ENCODE results near the gene CXorf51A. TPM values are rescaled to one million over a fixed set of nuclear protein-coding genes. Genes with fewer than 3 reads are reported as not detected.
"Not testable (repeated sequence)": the region's sequence is repeated elsewhere in the genome, so short reads cannot be mapped to it uniquely, and the experiment has no call there.

CXorf51A gene
- not detected for total RNA-seq

DNA sequence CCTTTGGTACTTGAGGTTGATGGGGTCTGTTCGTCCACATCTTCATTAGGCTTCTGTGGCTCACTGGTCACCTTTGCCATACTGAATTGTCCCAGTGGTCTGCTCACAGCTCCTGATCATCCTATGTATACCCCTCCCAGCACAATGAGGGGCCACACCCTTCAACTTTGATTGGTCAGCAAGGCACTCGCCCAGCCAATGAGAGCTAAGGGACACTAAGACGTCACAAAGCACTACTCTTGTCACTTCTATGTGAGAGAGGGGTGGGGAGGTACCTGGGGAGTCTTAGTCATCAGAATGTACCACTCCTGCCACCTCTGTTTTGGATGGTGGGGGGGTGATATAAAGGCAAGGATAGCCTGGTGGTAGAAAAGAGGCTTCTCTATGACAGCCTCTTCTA, at the start of gene CXorf51A:
TSS of gene CXorf51A (minus strand) at position 101 of the 400 bp plus-strand sequence. CDS start at position 80, 21 bp downstream.
- not testable (repeated sequence) for ATAC-seq, H3K27ac ChIP-seq, H3K4me1 ChIP-seq, H3K27me3 ChIP-seq, H3K36me3 ChIP-seq, H3K4me3 ChIP-seq, H3K9me3 ChIP-seq
- WGBS, 2 donors (ENCODE audit: low coverage in 1 of 2), result no CpG with 5 or more reads among the region's 3 CpGs

DNA sequence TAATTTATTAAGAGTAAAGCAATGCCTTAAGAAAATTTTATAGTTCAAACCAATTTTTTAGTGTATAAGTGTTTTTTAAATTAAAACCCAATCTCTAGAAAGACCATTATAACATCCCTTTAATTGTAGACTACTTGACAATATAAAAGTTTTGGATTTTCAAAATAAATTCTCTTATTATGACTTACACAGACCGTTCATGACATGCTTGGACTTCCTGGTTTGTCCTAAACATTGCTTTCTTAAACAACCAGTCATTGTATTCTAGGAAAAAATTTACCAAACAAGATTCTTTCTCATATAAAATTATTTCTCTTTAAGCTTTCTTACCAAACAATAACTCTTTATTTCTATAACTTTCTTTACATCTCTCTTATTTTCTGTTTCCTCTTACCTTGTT, 49.0 kb upstream of the CXorf51A start:
- TF ChIP-seq POLR2AphosphoS5 (IDR thresholded peaks at IDR 0.05), result no peak
- TF ChIP-seq, protein P1, sequence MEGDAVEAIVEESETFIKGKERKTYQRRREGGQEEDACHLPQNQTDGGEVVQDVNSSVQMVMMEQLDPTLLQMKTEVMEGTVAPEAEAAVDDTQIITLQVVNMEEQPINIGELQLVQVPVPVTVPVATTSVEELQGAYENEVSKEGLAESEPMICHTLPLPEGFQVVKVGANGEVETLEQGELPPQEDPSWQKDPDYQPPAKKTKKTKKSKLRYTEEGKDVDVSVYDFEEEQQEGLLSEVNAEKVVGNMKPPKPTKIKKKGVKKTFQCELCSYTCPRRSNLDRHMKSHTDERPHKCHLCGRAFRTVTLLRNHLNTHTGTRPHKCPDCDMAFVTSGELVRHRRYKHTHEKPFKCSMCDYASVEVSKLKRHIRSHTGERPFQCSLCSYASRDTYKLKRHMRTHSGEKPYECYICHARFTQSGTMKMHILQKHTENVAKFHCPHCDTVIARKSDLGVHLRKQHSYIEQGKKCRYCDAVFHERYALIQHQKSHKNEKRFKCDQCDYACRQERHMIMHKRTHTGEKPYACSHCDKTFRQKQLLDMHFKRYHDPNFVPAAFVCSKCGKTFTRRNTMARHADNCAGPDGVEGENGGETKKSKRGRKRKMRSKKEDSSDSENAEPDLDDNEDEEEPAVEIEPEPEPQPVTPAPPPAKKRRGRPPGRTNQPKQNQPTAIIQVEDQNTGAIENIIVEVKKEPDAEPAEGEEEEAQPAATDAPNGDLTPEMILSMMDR (IDR thresholded peaks at IDR 0.05), result no peak
- no peak for TF ChIP-seq EP300 (IDR thresholded peaks at IDR 0.05)
- no peak for TF ChIP-seq POLR2A (IDR thresholded peaks at IDR 0.05)
- no peak overlapping the region for H3K4me3 ChIP-seq
- 0 to 8% methylated on average over 1 of the region's 1 CpG for WGBS, 2 donors (ENCODE audit: low coverage in 1 of 2)
- H3K36me3 ChIP-seq, result no peaks in the 10 kb centered on the region
- no peaks in the 10 kb centered on the region for H3K9me3 ChIP-seq
- H3K27ac ChIP-seq, result no peak overlapping the region
- H3K4me1 ChIP-seq, result no peaks in the 10 kb centered on the region
- no peaks in the 10 kb centered on the region for H3K27me3 ChIP-seq
- ATAC-seq, result no peak

DNA sequence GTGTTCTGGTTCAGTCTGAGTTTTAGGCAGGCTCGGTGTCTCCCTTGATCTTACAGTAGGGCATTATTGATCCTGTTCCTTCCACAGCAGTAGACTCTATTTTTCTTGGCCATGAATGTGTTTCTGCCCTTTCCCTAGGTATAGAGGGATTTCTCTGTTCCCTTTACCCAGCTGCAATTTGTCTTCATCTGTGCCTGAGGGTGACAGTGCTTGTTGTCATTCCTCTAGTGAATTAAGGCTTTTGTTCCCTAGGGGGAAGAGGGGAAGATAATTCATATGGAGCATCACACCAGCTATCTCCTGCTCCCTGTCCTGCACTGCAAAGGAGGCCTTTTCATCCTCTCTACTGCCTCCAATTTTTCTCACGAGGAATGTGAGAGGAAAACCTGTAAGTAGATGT, 39.7 kb upstream of the CXorf51A start:
- H3K4me3 ChIP-seq, result no peak overlapping the region
- TF ChIP-seq, protein P1 (IDR thresholded peaks at IDR 0.05), result no peak
- TF ChIP-seq POLR2A (IDR thresholded peaks at IDR 0.05) (no peak), POLR2AphosphoS5 (IDR thresholded peaks at IDR 0.05) (no peak), EP300 (IDR thresholded peaks at IDR 0.05) (no peak)

DNA sequence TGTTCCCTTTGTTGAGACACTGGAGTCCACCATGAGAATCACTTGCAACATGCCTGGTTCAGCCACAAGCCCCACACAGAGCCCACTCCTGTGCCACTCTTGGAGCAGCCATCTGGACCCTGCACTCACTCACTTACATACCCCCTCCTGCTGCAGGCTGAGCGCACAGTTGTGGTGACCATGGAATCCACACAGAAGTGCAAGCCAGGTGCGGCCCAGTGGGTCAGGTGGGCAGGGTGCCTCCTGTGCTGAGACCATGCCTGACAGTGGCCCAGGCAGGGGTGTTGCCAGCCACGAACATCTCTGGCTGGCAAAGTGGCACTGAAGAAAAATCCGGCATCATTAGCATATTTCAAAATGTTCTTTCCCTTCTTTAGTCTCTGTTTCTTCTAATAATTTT, 17.4 kb upstream of the CXorf51A start:
- 64 to 80% methylated on average over 1 to 3 of the region's 4 CpGs for WGBS, 2 donors (ENCODE audit: low coverage in 1 of 2)

More for the DNA sequence above, 39.7 kb upstream of the CXorf51A start:
- 80% methylated on average over 1 of the region's 2 CpGs; no CpG with 5 or more reads in 1 of the 2 donors for WGBS, 2 donors (ENCODE audit: low coverage in 1 of 2)
- H3K9me3 ChIP-seq, result no peaks in the 10 kb centered on the region
- no peaks in the 10 kb centered on the region for H3K36me3 ChIP-seq
- H3K4me1 ChIP-seq, result no peaks in the 10 kb centered on the region
- H3K27me3 ChIP-seq, result no peaks in the 10 kb centered on the region
- no peak for ATAC-seq
- no peak overlapping the region for H3K27ac ChIP-seq

DNA sequence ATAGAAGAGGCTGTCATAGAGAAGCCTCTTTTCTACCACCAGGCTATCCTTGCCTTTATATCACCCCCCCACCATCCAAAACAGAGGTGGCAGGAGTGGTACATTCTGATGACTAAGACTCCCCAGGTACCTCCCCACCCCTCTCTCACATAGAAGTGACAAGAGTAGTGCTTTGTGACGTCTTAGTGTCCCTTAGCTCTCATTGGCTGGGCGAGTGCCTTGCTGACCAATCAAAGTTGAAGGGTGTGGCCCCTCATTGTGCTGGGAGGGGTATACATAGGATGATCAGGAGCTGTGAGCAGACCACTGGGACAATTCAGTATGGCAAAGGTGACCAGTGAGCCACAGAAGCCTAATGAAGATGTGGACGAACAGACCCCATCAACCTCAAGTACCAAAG, 5.1 kb downstream of the CXorf51A start, which contains the start of gene CXorf51B:
TSS of gene CXorf51B (plus strand) at position 301 of the 400 bp plus-strand sequence. CDS start at position 322, 21 bp downstream.
- no CpG with 5 or more reads among the region's 3 CpGs for WGBS, 2 donors (ENCODE audit: low coverage in 1 of 2)

More for the DNA sequence above, 17.4 kb upstream of the CXorf51A start:
- H3K4me1 ChIP-seq, result no peaks in the 10 kb centered on the region
- H3K27me3 ChIP-seq, result no peaks in the 10 kb centered on the region
- no peaks in the 10 kb centered on the region for H3K9me3 ChIP-seq
- no peak overlapping the region for H3K27ac ChIP-seq
- TF ChIP-seq POLR2AphosphoS5 (IDR thresholded peaks at IDR 0.05) (no peak), EP300 (IDR thresholded peaks at IDR 0.05) (no peak), POLR2A (IDR thresholded peaks at IDR 0.05) (no peak)
- TF ChIP-seq, protein P1 (IDR thresholded peaks at IDR 0.05), result no peak
- no peaks in the 10 kb centered on the region for H3K36me3 ChIP-seq
- no peak for ATAC-seq
- no peak overlapping the region for H3K4me3 ChIP-seq

More for the DNA sequence above, 5.1 kb downstream of the CXorf51A start, which contains the start of gene CXorf51B:
- H3K9me3 ChIP-seq, H3K36me3 ChIP-seq, ATAC-seq, H3K27me3 ChIP-seq, H3K27ac ChIP-seq, H3K4me1 ChIP-seq, H3K4me3 ChIP-seq: not testable (repeated sequence)

Other genes with a start within 250 kb of the CXorf51A start
- gene CXorf51B, start 5.0 kb downstream of the CXorf51A start, total RNA-seq, result not detected

Data from gastroesophageal sphincter (tissue), 4 donors.